Inflammatory macrophage treated with lipopolysaccharide for 1 hour (primary cell): Measurements from ENCODE around the gene ARHGAP23.

Source experiments
- DNase-seq, 2 donors: peaks; one replicate each; pipeline ENCODE4 v3.0.0-alpha.2; 2020 to 2022

ARHGAP23 gene

DNA sequence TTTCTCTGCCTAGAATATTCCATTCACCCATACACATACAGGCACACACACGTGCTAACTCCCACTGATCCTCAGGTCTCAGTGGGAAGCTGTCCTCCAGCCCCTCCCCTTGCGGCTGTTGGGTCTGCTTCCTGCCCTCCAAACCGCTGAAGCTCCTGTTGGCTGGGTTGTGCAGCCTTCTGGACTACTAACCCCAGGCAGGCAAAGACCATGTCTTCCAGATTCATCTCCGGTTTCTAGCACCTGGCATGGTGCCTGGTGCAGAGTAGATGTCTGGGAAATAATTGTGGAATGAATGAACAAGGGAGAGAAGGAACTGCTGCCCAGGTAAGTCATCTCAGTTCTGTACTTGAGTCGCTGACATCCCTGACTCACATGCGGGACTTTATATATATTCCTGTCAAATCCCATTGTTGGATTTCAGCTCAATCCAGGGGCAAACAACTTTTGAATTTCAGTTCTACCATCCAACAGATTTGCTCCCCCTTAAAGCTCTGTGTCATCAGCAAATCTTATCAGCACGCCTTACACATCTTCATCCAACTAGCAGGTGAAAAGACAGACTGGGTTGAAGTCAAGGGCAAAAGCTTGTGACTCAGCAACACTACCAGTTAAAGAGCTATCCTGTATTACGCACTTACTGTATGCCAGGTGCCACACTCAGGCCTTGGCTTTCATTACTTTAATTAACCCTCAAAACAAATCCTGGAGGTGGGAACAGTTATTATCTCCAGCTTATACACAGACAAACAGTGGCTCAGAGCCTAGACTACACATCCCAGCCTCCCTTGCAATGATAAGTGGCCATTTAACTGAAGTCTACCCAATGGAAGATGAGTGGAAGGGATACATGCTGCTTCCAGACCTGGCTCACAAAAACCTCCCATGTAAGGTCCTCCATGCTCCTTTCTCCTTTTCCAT is 126.4 kb downstream of the ARHGAP23 start:
- no peak for DNase-seq

DNA sequence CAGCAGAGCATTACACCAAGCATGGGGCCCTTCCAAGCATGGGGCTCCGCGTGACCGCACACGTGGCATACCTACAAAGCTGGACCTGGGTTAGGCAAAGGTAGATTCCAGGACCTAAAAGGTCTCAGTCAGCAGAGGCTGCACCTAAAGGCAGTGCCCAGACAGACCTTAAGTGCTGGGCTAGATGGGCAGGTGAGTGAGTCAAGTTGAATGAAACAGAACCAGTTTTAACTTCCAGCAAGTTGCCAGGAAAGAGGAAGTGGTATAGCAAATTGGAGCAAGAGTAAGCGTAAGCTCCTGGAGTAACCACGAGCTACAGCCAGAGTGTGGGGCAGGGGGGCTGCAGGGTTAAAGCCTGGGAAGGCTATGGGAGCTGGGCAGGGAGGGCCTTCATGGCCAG is 128.0 kb downstream of the ARHGAP23 start:
- DNase-seq: peak; percentile 33 to 43

DNA sequence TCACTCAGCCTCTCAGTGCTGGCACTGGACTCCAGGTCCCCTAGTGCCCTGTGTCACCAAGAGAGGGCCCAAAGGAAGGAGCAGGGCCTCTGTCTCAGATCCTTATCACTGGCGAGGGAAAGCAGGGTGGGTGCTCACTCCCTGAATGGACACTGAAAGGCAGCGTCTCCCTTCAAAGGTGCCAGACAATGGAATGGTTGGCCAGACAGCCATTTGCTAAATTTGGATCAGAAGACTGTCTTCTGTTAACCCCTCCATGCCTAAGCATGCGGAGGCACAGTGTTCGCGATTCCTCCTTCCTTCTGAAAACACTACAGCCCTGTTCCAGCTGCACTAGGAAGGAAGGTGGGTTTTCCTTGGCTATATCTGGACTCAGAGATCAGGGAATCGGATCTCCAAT is 129.1 kb downstream of the ARHGAP23 start:
- DNase-seq: no peak

DNA sequence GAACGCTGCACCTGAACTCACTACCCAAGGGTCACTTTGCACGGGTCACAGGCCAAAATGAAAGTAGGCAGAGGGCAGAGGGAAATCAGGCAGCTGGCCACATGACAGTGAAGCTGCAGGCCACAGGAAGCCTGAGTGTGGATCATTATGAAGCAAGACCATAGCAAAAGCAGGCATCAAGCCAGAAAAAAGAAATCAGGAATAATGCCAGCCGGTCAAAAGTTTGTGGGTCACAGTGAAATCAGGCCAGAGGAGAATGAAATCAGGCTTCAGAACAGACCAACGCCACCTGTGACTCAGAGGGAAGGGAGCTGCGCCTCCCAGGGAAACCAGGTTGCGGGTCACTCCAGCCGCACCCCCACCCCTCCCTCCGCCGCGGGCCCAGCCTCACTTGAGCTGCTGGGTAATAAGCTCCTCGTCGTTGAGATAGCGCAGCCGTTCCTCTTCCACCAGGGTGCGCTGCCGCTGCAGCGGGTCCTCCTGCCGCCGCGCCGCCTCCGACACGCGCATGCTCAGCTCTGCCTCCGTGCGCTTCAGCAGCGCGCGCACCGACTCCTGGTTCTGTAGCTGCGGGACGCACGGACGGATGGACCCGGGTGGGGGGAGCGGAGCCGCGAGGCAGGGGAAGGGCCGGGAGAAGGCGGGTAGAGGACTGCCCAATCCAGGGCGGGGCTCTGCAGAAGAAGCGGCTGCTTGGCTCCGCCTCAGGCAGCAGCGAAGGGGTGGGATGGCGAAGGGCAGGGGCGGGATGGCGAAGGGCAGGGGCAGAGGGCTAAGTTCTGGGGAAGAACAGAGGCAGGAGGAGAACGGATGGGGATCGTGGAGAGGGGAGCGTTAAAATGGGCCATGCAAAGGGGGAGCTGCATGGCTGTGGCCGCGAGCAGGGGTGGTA is 129.8 kb downstream of the ARHGAP23 start:
- peak; percentile 82 to 93 for DNase-seq

DNA sequence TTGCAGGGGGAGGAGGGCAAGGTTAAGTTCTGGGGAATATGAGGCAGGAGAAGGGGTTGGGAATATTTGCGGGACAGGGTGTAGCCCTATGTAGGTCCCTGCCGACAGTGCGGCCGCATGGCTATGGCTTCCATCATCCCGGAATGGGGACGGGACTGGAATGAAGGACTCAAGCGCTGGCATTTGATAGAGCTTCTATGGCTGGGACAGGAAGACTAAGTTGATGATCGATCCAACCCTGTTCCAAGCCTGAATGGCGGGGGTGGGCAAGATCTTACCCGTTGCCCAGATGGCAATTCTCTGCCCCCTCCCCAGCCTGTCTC is 130.4 kb downstream of the ARHGAP23 start:
- DNase-seq: no peak

DNA sequence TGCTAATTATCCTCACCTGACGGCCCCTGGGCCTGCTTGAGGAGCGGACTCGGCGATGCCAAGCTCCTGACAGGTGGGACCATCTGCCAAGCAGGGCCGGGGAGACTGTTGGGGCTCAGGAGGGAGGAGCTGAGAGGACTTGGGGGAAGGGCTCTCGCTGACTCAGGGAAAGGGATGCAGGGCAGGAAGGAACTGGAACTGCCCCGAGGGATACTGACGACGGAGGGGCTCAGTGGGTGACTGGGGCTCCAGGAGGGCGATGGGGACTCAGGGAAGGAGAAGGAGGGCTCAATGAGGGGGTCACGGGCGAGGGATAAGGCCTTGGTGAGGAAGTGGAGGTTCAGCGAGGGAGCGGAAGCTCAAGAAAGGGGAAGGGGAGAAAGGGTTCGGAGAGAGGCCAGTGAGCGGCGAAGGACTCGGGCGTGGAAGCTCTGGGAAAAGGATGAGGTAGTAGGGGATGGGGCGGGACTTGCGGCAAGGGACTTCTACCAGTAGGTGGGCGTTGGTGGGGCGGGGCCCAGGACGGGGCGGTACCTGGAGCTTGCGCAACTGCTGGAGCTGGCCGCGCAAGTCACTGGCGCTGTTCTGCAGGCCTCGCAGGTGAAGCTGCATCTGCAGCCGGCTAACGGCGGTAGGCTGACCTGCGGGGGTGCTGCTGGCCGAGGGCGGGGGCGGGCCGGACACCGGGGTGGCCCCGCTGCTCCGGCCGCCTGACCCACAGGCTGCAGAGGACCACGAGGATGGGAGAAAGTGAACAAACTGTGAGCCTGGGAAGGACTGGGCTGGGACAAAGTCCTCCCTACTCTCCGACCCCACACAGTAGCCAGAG is 131.0 kb downstream of the ARHGAP23 start:
- peak; percentile 87 to 93 for DNase-seq

DNA sequence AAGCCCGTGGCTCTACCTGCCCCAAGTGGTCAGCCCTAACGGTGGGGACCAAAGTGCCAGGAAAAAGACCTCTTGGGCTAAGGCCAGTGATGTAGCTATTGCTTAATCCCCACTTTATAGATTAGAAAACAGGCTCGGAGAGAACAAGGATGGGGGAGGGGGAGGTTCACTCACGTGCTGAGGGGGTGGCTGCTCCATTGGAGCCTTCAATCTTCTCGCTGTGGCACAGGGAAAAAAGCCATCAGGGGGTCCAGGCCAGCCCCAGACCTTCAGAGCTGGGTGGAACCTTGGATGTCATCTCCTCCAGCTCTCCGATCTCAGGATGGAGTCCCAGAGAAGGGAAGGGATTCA is 131.6 kb downstream of the ARHGAP23 start:
- DNase-seq: no peak

DNA sequence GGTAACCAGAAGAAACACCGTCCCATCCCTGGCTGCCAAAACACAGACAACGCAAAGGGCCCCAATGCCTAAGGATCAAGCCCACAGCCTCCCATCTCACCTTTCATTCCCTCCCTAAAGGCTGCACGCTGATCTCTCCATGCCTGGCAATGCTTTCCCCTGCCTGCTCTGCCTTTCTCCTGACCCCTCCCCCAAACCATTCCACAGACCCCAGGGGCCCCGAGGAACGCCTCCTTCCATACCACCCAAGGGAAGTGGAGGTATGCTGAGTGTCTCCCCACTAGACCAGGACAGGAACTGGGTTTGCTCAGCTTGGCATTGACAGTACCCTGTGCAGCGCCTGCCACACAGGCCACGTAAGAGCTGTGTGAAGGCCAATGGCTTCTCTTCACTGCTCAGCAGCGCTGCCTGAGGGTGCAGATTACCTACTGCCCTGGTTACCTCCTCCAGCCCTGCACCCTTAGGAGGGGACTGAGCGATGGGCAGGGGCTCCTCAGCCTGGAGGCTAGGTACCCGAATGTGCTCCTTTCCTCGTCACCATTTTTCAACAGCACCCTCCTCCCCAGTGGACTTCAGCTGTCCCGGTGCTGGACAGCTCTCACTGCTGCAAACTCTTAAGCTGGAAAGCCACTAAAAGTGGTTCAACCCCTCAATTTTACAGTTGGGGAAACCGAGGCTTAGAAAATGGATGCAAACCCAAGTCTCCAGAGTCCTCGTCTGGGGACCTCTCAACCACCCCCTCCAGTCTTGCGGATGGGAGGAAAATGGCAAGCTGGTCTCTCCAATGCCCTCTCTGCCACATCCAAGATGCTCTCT is 132.4 kb downstream of the ARHGAP23 start:
- DNase-seq: peak in 1 of 2 donors; percentile 15

DNA sequence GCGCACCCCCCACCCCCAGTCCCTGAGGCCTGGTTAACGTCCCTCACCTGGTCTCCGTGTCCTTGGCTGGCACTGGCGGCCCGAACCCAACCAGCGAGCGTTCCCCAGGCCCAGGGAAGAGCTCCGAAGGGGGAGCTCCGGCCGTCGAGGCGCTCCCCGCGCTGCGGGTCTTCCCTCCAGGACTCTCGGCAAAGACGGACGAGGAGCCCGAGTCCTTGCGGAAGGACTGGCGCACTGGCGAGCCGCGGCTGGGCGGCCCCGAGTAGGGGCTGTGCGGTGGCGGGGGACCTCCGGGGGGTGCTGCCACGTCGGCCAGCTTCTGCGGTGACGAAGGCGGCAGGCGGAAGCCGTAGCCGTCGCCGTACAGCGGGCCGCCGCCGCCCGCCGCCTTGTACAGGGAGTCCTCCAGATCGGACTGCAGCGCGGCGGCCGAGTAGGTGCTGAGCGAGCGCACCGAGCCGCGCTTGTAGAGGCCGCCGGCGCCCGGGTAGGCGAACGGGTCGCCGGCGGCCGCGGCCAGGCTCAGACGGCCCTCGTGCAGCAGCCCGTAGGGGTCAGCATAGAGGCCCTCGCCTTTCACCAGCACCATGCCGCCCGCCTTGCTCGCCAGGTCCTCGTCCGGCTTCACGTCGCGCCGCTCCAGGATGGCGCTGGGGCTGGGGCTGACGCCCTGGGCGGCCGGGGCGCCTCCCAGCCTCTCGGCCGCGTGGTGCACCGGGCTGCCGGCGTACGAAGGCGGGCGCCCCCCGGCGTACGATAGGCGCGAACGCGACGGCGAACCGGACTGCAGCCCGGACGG is 133.4 kb downstream of the ARHGAP23 start:
- DNase-seq: no peak
